HG02623 (cell line): ENCODE data around the gene JARID2.
A peak's percentile ranks its signal among the peaks of the same experiment; 100 is the strongest.

Source experiments
- ATAC-seq: cut with Tn5 transposase; IDR thresholded peaks from one replicate; pipeline ENCODE4 v1.9.1; 2021; ENCODE audit warnings: moderate library complexity; ENCODE audit not compliant: unreplicated experiment

JARID2 gene

GRCh38 chr6:15456422-15456821 is 210.6 kb downstream of the JARID2 start:
- ATAC-seq = no peak

- ATAC-seq = no peak
Measured at GRCh38 chr6:15457121-15457650, 211.3 kb downstream of the JARID2 start.

- ATAC-seq = peak; percentile 61
Measured at GRCh38 chr6:15458021-15458459, 212.2 kb downstream of the JARID2 start.

GRCh38 chr6:15460110-15460727 is 214.3 kb downstream of the JARID2 start:
- no peak for ATAC-seq

GRCh38 chr6:15461127-15461944 is 215.5 kb downstream of the JARID2 start:
- no peak for ATAC-seq

- no peak for ATAC-seq
Measured at GRCh38 chr6:15462256-15462655, 216.4 kb downstream of the JARID2 start.

- ATAC-seq = no peak
Measured at GRCh38 chr6:15462717-15463525, 217.1 kb downstream of the JARID2 start.

- ATAC-seq = no peak
Measured at GRCh38 chr6:15464211-15464725, 218.4 kb downstream of the JARID2 start.

GRCh38 chr6:15465212-15465611 is 219.3 kb downstream of the JARID2 start:
- no peak for ATAC-seq

- ATAC-seq = no peak
Measured at GRCh38 chr6:15470746-15471145, 224.9 kb downstream of the JARID2 start.

- no peak for ATAC-seq
Measured at GRCh38 chr6:15472621-15473020, 226.8 kb downstream of the JARID2 start.

- ATAC-seq = no peak
Measured at GRCh38 chr6:15473174-15473573, 227.3 kb downstream of the JARID2 start.

- ATAC-seq = no peak
Measured at GRCh38 chr6:15473741-15474161, 227.9 kb downstream of the JARID2 start.

- ATAC-seq = no peak
Measured at GRCh38 chr6:15474196-15474595, 228.3 kb downstream of the JARID2 start.

- ATAC-seq = no peak
Measured at GRCh38 chr6:15475261-15475660, 229.4 kb downstream of the JARID2 start.

GRCh38 chr6:15475872-15476271 is 230.0 kb downstream of the JARID2 start:
- no peak for ATAC-seq

GRCh38 chr6:15476631-15477380 is 230.9 kb downstream of the JARID2 start:
- ATAC-seq = no peak

GRCh38 chr6:15477746-15478145 is 231.9 kb downstream of the JARID2 start:
- no peak for ATAC-seq

GRCh38 chr6:15479761-15480160 is 233.9 kb downstream of the JARID2 start:
- ATAC-seq = no peak

GRCh38 chr6:15480525-15480924 is 234.7 kb downstream of the JARID2 start:
- no peak for ATAC-seq
